HEK293 (cell line): Measurements from ENCODE around the gene KCND2.

Experiments used
- CTCF ChIA-PET: fragments of 350-600 bp; formaldehyde crosslinking; extraction: SDS; loops from one replicate; lab custom pipeline; 2021; ENCODE audit warnings: antibody characterized with exemption; lab: Yijun Ruan, JAX
- POLR2A ChIA-PET: fragments of 300-600 bp; formaldehyde crosslinking; extraction: SDS; loops from one replicate; lab custom pipeline; 2020; ENCODE audit warnings: antibody characterized with exemption, inconsistent platforms; lab: Yijun Ruan, JAX
- H3K27ac ChIP-seq: fragments of 200-500 bp; sonication (Bioruptor generic); 2 replicates; pipeline ENCODE4 v1.5.1; 2014; ENCODE audit warnings: low read depth, low read length, control low read depth, inconsistent platforms; ENCODE audit errors: extremely low read depth
- H3K36me3 ChIP-seq, 2 experiments: fragments of 200-500 bp in 1 of 2; sonication (Bioruptor generic) in 1 of 2; 1 replicate in 1 of 2; 2 replicates in 1 of 2; pipeline ENCODE4 v1.5.1; 2014 to 2017; ENCODE audit warnings: inconsistent platforms in 2 of 2, low read length in 2 of 2; ENCODE audit not compliant: control insufficient read depth in 2 of 2, insufficient read depth in 1 of 2
- H3K4me1 ChIP-seq: fragments of 200-500 bp; sonication (Bioruptor generic); 2 replicates; pipeline ENCODE4 v1.5.1; 2014; ENCODE audit warnings: mild to moderate bottlenecking, low read length, inconsistent platforms; ENCODE audit not compliant: control insufficient read depth, insufficient read depth
- H3K4me3 ChIP-seq: 2 replicates; pipeline ENCODE4 v1.5.1; 2011; ENCODE audit warnings: low read depth, mild to moderate bottlenecking, control low read depth, low read length, moderate library complexity
- H3K9me3 ChIP-seq: fragments of 200-500 bp; sonication (Bioruptor generic); 2 replicates; pipeline ENCODE4 v1.5.1; 2014; ENCODE audit warnings: low read depth, low read length, inconsistent platforms; ENCODE audit not compliant: control insufficient read depth, insufficient read depth
- AEBP2 ChIP-seq: fragments of 450-650 bp; formaldehyde crosslinking; IDR thresholded peaks from 2 replicates; pipeline ENCODE4 v1.5.1; 2016; ENCODE audit warnings: missing biosample characterization, missing genetic modification characterization, borderline replicate concordance
- BCL11B ChIP-seq: fragments of 450-650 bp; formaldehyde crosslinking; IDR thresholded peaks from 2 replicates; pipeline ENCODE4 v1.5.1; 2016; ENCODE audit warnings: low read depth, missing biosample characterization, missing genetic modification characterization
- FEZF1 ChIP-seq: fragments of 450-650 bp; formaldehyde crosslinking; IDR thresholded peaks from 2 replicates; pipeline ENCODE4 v1.5.1; 2016; ENCODE audit warnings: missing biosample characterization, missing genetic modification characterization
- GFI1B ChIP-seq: fragments of 450-650 bp; formaldehyde crosslinking; IDR thresholded peaks from 2 replicates; pipeline ENCODE4 v1.5.1; 2016; ENCODE audit warnings: missing biosample characterization, missing genetic modification characterization
- HOXA7 ChIP-seq: sonication (generic); formaldehyde crosslinking; IDR thresholded peaks from 2 replicates; pipeline ENCODE4 v1.8.1; 2022; ENCODE audit warnings: missing genetic modification reagents, borderline replicate concordance
- KLF10 ChIP-seq: fragments of 450-650 bp; IDR thresholded peaks from 2 replicates; pipeline ENCODE4 v1.5.1; 2018; ENCODE audit warnings: missing biosample characterization, mild to moderate bottlenecking, missing genetic modification characterization
- KLF8 ChIP-seq: fragments of 450-650 bp; formaldehyde crosslinking; IDR thresholded peaks from 2 replicates; pipeline ENCODE4 v1.5.1; 2016; ENCODE audit warnings: missing biosample characterization, missing genetic modification characterization
- MYNN ChIP-seq: fragments of 450-650 bp; formaldehyde crosslinking; IDR thresholded peaks from 2 replicates; pipeline ENCODE4 v1.5.1; 2016; ENCODE audit warnings: missing biosample characterization, missing genetic modification characterization, borderline replicate concordance
- MZF1 ChIP-seq: fragments of 450-650 bp; formaldehyde crosslinking; IDR thresholded peaks from 2 replicates; pipeline ENCODE4 v1.5.1; 2017; ENCODE audit warnings: missing biosample characterization, missing genetic modification characterization, borderline replicate concordance
- REPIN1 ChIP-seq: fragments of 450-650 bp; formaldehyde crosslinking; IDR thresholded peaks from 2 replicates; pipeline ENCODE4 v1.5.1; 2017; ENCODE audit warnings: missing biosample characterization, missing genetic modification characterization, low read depth
- SCRT2 ChIP-seq: fragments of 450-650 bp; formaldehyde crosslinking; IDR thresholded peaks from 2 replicates; pipeline ENCODE4 v1.5.1; 2016; ENCODE audit warnings: missing biosample characterization, missing genetic modification characterization
- SP3 ChIP-seq: fragments of 450-650 bp; formaldehyde crosslinking; IDR thresholded peaks from 2 replicates; pipeline ENCODE4 v1.5.1; 2016; ENCODE audit warnings: missing biosample characterization, missing genetic modification characterization
- ZBTB26 ChIP-seq: fragments of 450-650 bp; formaldehyde crosslinking; optimal IDR thresholded peaks from 2 replicates; pipeline ENCODE3; 2016; ENCODE audit warnings: missing biosample characterization, mild to moderate bottlenecking, missing genetic modification characterization
- ZBTB6 ChIP-seq: fragments of 450-650 bp; formaldehyde crosslinking; IDR thresholded peaks from 2 replicates; pipeline ENCODE4 v1.5.1; 2017; ENCODE audit warnings: missing biosample characterization, missing genetic modification characterization
- ZEB2 ChIP-seq: fragments of 450-650 bp; formaldehyde crosslinking; IDR thresholded peaks from 2 replicates; pipeline ENCODE4 v1.5.1; 2016; ENCODE audit warnings: missing biosample characterization, missing genetic modification characterization
- ZNF114 ChIP-seq: fragments of 450-650 bp; formaldehyde crosslinking; IDR thresholded peaks from 2 replicates; pipeline ENCODE4 v1.5.0; 2017; ENCODE audit warnings: missing biosample characterization, missing genetic modification characterization
- ZNF214 ChIP-seq: fragments of 450-650 bp; formaldehyde crosslinking; IDR thresholded peaks from 2 replicates; pipeline ENCODE4 v1.5.1; 2017; ENCODE audit warnings: missing biosample characterization, mild to moderate bottlenecking, missing genetic modification characterization, borderline replicate concordance
- ZNF26 ChIP-seq: fragments of 450-650 bp; formaldehyde crosslinking; IDR thresholded peaks from 2 replicates; pipeline ENCODE4 v1.5.1; 2016; ENCODE audit warnings: missing biosample characterization, missing genetic modification characterization
- ZNF311 ChIP-seq: fragments of 450-650 bp; formaldehyde crosslinking; IDR thresholded peaks from 2 replicates; pipeline ENCODE4 v1.5.1; 2017; ENCODE audit warnings: missing biosample characterization, missing genetic modification characterization, borderline replicate concordance
- ZNF48 ChIP-seq: fragments of 450-650 bp; formaldehyde crosslinking; IDR thresholded peaks from 2 replicates; pipeline ENCODE4 v1.5.1; 2016; ENCODE audit warnings: missing biosample characterization, missing genetic modification characterization
- ZNF521 ChIP-seq: fragments of 450-650 bp; formaldehyde crosslinking; IDR thresholded peaks from 2 replicates; pipeline ENCODE4 v1.5.1; 2017; ENCODE audit warnings: missing biosample characterization, mild to moderate bottlenecking, missing genetic modification characterization
- ZNF677 ChIP-seq: fragments of 450-650 bp; IDR thresholded peaks from 2 replicates; pipeline ENCODE4 v1.5.0; 2018; ENCODE audit warnings: missing biosample characterization, mild to moderate bottlenecking, missing genetic modification characterization, moderate library complexity
- ZNF76 ChIP-seq: fragments of 450-650 bp; formaldehyde crosslinking; IDR thresholded peaks from 2 replicates; pipeline ENCODE4; 2016; ENCODE audit warnings: low read depth, missing biosample characterization, missing genetic modification characterization, borderline replicate concordance
- ZNF837 ChIP-seq: fragments of 450-650 bp; formaldehyde crosslinking; IDR thresholded peaks from 2 replicates; pipeline ENCODE4 v1.5.1; 2016; ENCODE audit warnings: missing biosample characterization, missing genetic modification characterization

Gene KCND2

GRCh38 chr7:120538335-120538734, 265.4 kb downstream of the KCND2 start:
- ChIA-PET POLR2A (no interaction called here), CTCF (interaction anchor here (0.6 to 1.3 kb wide), 2 partner anchors 17 to 21 kb away, joined by 4 to 5 read pairs; no protein-coding TSS in a partner anchor)
- H3K9me3 ChIP-seq, result no peaks in the 10 kb centered on the region

GRCh38 chr7:120539321-120539720, 266.3 kb downstream of the KCND2 start:
- POLR2A ChIA-PET, result no interaction called here
- TF ChIP-seq ZNF114 (tag by site-specific recombination) (no peak), ZNF76 (tag by site-specific recombination) (no peak), ZNF48 (no peak), FEZF1 (no peak)
- TF ChIP-seq, all 188 proteins: peak for 0
- Histone ChIP-seq H3K4me3 (no peak overlapping the region), H3K36me3 (no peaks in the 10 kb centered on the region), H3K9me3 (no peaks in the 10 kb centered on the region), H3K27ac (no peak overlapping the region), H3K4me1 (no peaks in the 10 kb centered on the region)
- CTCF ChIA-PET, result no interaction called here

More at GRCh38 chr7:120538335-120538734, 265.4 kb downstream of the KCND2 start:
- Histone ChIP-seq H3K36me3 (no peaks in the 10 kb centered on the region), H3K4me1 (no peaks in the 10 kb centered on the region), H3K4me3 (no peak overlapping the region), H3K27ac (no peak overlapping the region)
- no peak for TF ChIP-seq REPIN1 (tag by site-specific recombination)
- TF ChIP-seq SCRT2 (tag by site-specific recombination), result no peak
- no peak for TF ChIP-seq ZEB2
- TF ChIP-seq ZNF837 (tag by site-specific recombination), result no peak
- no peak for TF ChIP-seq HOXA7 (CRISPR knock-in tag)
- no peak for TF ChIP-seq SP3 (tag by site-specific recombination)
- TF ChIP-seq ZBTB6, result no peak
- TF ChIP-seq GFI1B (tag by site-specific recombination), result no peak
- TF ChIP-seq MYNN (tag by site-specific recombination), result no peak
- TF ChIP-seq ZNF311 (tag by site-specific recombination), result no peak
- TF ChIP-seq MZF1 (tag by site-specific recombination), result no peak
- TF ChIP-seq ZBTB26 (tag by site-specific recombination), result no peak
- no peak for TF ChIP-seq ZNF26 (tag by site-specific recombination)
- no peak for TF ChIP-seq ZNF214 (tag by site-specific recombination)
- TF ChIP-seq KLF8 (tag by site-specific recombination), result no peak
- TF ChIP-seq ZNF521 (tag by site-specific recombination), result no peak
- TF ChIP-seq BCL11B, result no peak
- TF ChIP-seq KLF10, result no peak
- TF ChIP-seq ZNF677 (tag by site-specific recombination), result no peak
- no peak for TF ChIP-seq AEBP2
- TF ChIP-seq, all 188 proteins: peak for 0
